ENCODE measurements around the gene MT2A. TPM values are rescaled to one million over a fixed set of nuclear protein-coding genes. Genes with fewer than 3 reads are reported as not detected.
A peak's percentile ranks its signal among the peaks of the same experiment; 100 is the strongest.

The MT2A gene
- total and polyA plus RNA-seq, 3 donors from 2014 or later = 20.1 to 77.1 (median 30.7) TPM

GRCh38 chr16:56604966-56605365 lies 3.4 kb upstream of the MT2A start:
- Histone ChIP-seq H3K27me3 (no peaks in the 10 kb centered on the region), H3K27ac (no peak overlapping the region), H3K9me3 (no peaks in the 10 kb centered on the region), H3K4me1 (peaks cover 31% of the 10 kb centered on the region), H3K4me3 (no peak overlapping the region), H3K36me3 (ENCODE audit: low read depth, missing control alignments) (no peaks in the 10 kb centered on the region)
- no peak for DNase-seq
- WGBS, 2 donors = 89 to 94% methylated on average over 3 to 4 of the region's 4 CpGs
- intact Hi-C loops (cut with DNase I; ENCODE audit: low total_unique reads) = no loop called here
- TF ChIP-seq CTCF (IDR thresholded peaks at IDR 0.05) (no peak), POLR2A (IDR thresholded peaks at IDR 0.05) (no peak)

DNA sequence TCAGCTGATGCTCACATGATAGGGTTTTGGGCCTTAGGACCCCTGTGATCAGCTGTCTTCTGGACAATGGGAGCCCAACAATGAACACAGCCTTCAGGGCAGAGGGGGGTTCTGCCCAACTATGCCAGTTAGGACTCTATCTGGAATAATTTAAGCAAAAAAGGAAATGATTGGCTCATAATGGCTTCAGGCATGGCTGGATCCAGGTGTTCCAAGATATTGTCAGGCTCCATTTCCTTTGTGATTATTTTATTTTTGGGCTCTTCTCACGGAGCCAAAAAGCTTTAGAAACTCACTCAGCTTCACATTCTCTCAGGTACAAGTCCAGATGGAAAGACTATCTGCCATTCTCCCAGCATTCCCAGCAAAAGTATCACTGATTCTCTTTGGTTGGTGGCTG lies 2.9 kb upstream of the MT2A start:
- no peaks in the 10 kb centered on the region for H3K9me3 ChIP-seq
- no peaks in the 10 kb centered on the region for H3K36me3 ChIP-seq (ENCODE audit: low read depth, missing control alignments)
- intact Hi-C loops (cut with DNase I; ENCODE audit: low total_unique reads) = no loop called here
- no peak overlapping the region for H3K4me3 ChIP-seq
- peaks cover 37% of the 10 kb centered on the region for H3K4me1 ChIP-seq
- TF ChIP-seq CTCF (IDR thresholded peaks at IDR 0.05) (no peak), POLR2A (IDR thresholded peaks at IDR 0.05) (no peak)
- 62 to 96% methylated on average over 1 of the region's 1 CpG for WGBS, 2 donors
- H3K27ac ChIP-seq = peak overlapping the region in 1 of 2 donors; percentile 86
- no peak for DNase-seq
- H3K27me3 ChIP-seq = no peaks in the 10 kb centered on the region

- 67 to 71% methylated on average over 3 of the region's 3 CpGs for WGBS, 2 donors
- Histone ChIP-seq H3K36me3 (ENCODE audit: low read depth, missing control alignments) (no peaks in the 10 kb centered on the region), H3K9me3 (no peaks in the 10 kb centered on the region), H3K4me3 (no peak overlapping the region), H3K27ac (peak overlapping the region; percentile 85 to 86), H3K27me3 (no peaks in the 10 kb centered on the region), H3K4me1 (peaks cover 38% of the 10 kb centered on the region)
- no peak for DNase-seq
- TF ChIP-seq CTCF (IDR thresholded peaks at IDR 0.05) = no peak
- TF ChIP-seq POLR2A (IDR thresholded peaks at IDR 0.05) = no peak
- intact Hi-C loops (cut with DNase I; ENCODE audit: low total_unique reads) = no loop called here
Observed at GRCh38 chr16:56606071-56606475, 2.3 kb upstream of the MT2A start.

- WGBS, 2 donors = 42 to 44% methylated on average over 8 of the region's 8 CpGs
- H3K4me1 ChIP-seq = peaks cover 38% of the 10 kb centered on the region
- intact Hi-C loops (cut with DNase I; ENCODE audit: low total_unique reads) = no loop called here
- H3K9me3 ChIP-seq = no peaks in the 10 kb centered on the region
- H3K27ac ChIP-seq = peak overlapping the region; percentile 85 to 86
- no peak overlapping the region for H3K4me3 ChIP-seq
- TF ChIP-seq CTCF (IDR thresholded peaks at IDR 0.05) (no peak), POLR2A (IDR thresholded peaks at IDR 0.05) (no peak)
- H3K27me3 ChIP-seq = no peaks in the 10 kb centered on the region
- H3K36me3 ChIP-seq (ENCODE audit: low read depth, missing control alignments) = no peaks in the 10 kb centered on the region
- DNase-seq = no peak
Observed at GRCh38 chr16:56606476-56607108, 1.8 kb upstream of the MT2A start.

GRCh38 chr16:56607109-56607618 lies 1.2 kb upstream of the MT2A start:
- Histone ChIP-seq H3K4me1 (peaks cover 38% of the 10 kb centered on the region), H3K4me3 (no peak overlapping the region), H3K27me3 (no peaks in the 10 kb centered on the region), H3K9me3 (no peaks in the 10 kb centered on the region), H3K27ac (peak overlapping the region; percentile 85 to 86), H3K36me3 (ENCODE audit: low read depth, missing control alignments) (no peaks in the 10 kb centered on the region)
- WGBS, 2 donors = 40 to 47% methylated on average over 10 to 14 of the region's 14 CpGs
- peak; percentile 83 for DNase-seq
- intact Hi-C loops (cut with DNase I; ENCODE audit: low total_unique reads) = no loop called here
- no peak for TF ChIP-seq CTCF (IDR thresholded peaks at IDR 0.05)
- TF ChIP-seq POLR2A (IDR thresholded peaks at IDR 0.05) = no peak
